K562 (cell line): ENCODE data around the gene PSMB2. TPM values are rescaled to one million over a fixed set of nuclear protein-coding genes. Genes with fewer than 3 reads are reported as not detected.

Source experiments
- ATAC-seq: fragments of 200-7000 bp; cut with Tn5 transposase; 3 replicates; pipeline ENCODE4 v1.9.1; 2020; ENCODE audit warnings: moderate library complexity
- BruUV-seq: library from RNA; stranded (reverse); fragments of 400-500 nt; replicated peaks from 2 replicates; lab custom pipeline; 2021; lab: Mats Ljungman, UMichigan
- CTCF ChIA-PET: fragments of 300-600 bp; formaldehyde crosslinking; extraction: SDS; loops from one replicate; lab custom pipeline; 2021; ENCODE audit warnings: low intra/inter-chr PET ratio; lab: Yijun Ruan, JAX
- POLR2A ChIA-PET: fragments of 300-600, 350-650 bp; sonication (Branson Sonifier 250); formaldehyde crosslinking; extraction: SDS; loops from one replicate; lab custom pipeline; 2021; ENCODE audit warnings: antibody characterized with exemption, inconsistent platforms; lab: Yijun Ruan, JAX
- DNase-seq, 4 experiments: peaks; one replicate each; pipeline versions ENCODE4 v3.0.0 to v3.0.0-alpha.2; 2011 to 2018; ENCODE audit warnings: low spot score in 3 of 4, mixed read lengths in 3 of 4; ENCODE audit errors: extremely low read depth in 1 of 4
- FAIRE-seq: peaks from 2 replicates; lab custom pipeline; 2011; peaks lifted over from hg19 to GRCh38; lab: Jason Lieb, UNC
- H2AFZ ChIP-seq: 2 replicates; pipeline ENCODE4 v1.6.0; 2011; ENCODE audit warnings: low read depth, low read length, control low read depth, inconsistent platforms
- H3K27ac ChIP-seq: fragments of 200-600 bp; 3 replicates; pipeline ENCODE4 v1.8.0; 2011; ENCODE audit warnings: low read depth, mild to moderate bottlenecking, control low read depth, inconsistent platforms, low read length, moderate library complexity, mixed read lengths; ENCODE audit errors: extremely low read depth
- H3K27me3 ChIP-seq, 2 experiments: fragments of 300-600 bp in 1 of 2; 2 replicates in 1 of 2; 3 replicates in 1 of 2; pipeline versions ENCODE4 v1.6.0 to v1.8.0; 2011; ENCODE audit warnings: inconsistent platforms in 2 of 2, low read length in 2 of 2, mild to moderate bottlenecking in 1 of 2, mixed read lengths in 1 of 2, moderate library complexity in 1 of 2; ENCODE audit not compliant: control insufficient read depth in 2 of 2, insufficient read depth in 2 of 2
- H3K36me3 ChIP-seq: fragments of 300-600 bp; 3 replicates; pipeline ENCODE4 v1.8.0; 2011; ENCODE audit warnings: mild to moderate bottlenecking, low read length, inconsistent platforms; ENCODE audit not compliant: control insufficient read depth, insufficient read depth
- H3K4me1 ChIP-seq, 2 experiments: fragments of 200-600 bp in 1 of 2; replicated peaks in 1 of 2; 2 replicates in 1 of 2; 3 replicates in 1 of 2; pipeline versions ENCODE4 v1.5.1 to v1.8.0; 2011; ENCODE audit warnings: inconsistent platforms in 2 of 2, low read length in 2 of 2, mild to moderate bottlenecking in 1 of 2, mixed read lengths in 1 of 2, moderate library complexity in 1 of 2; ENCODE audit not compliant: control insufficient read depth in 2 of 2, insufficient read depth in 2 of 2
- H3K4me2 ChIP-seq: 2 replicates; pipeline ENCODE4 v1.6.1; 2011; ENCODE audit warnings: low read length, control low read depth, inconsistent platforms, mixed read lengths; ENCODE audit not compliant: insufficient read depth
- H3K4me3 ChIP-seq: fragments of 200-600 bp; sonication (generic), shearing (Covaris generic); 2 replicates; pipeline ENCODE4 v1.5.1; 2016; ENCODE audit warnings: control low read depth, inconsistent platforms
- H3K79me2 ChIP-seq: fragments of 200-600 bp; 3 replicates; pipeline ENCODE4 v1.8.0; 2011; ENCODE audit warnings: low read length, inconsistent platforms; ENCODE audit not compliant: control insufficient read depth, insufficient read depth
- H3K9ac ChIP-seq, 2 experiments: 2 replicates each; pipeline versions ENCODE4 v1.6.0 to v1.6.1; 2011; ENCODE audit warnings: low read depth in 2 of 2, low read length in 2 of 2, control low read depth in 1 of 2, inconsistent platforms in 1 of 2, mild to moderate bottlenecking in 1 of 2, mixed read lengths in 1 of 2; ENCODE audit not compliant: insufficient read depth in 1 of 2
- H3K9me1 ChIP-seq: one replicate; pipeline ENCODE4 v1.6.0; 2011; ENCODE audit warnings: inconsistent platforms, mild to moderate bottlenecking, low read length, moderate library complexity; ENCODE audit not compliant: control insufficient read depth, insufficient read depth
- H3K9me3 ChIP-seq: replicated peaks from 2 replicates; pipeline ENCODE4 v1.5.1; 2011; ENCODE audit warnings: low read depth, low read length, inconsistent platforms; ENCODE audit not compliant: control insufficient read depth, insufficient read depth
- H4K20me1 ChIP-seq: replicated peaks from 2 replicates; pipeline ENCODE4 v1.6.1; 2011; ENCODE audit warnings: low read length, inconsistent platforms, mixed read lengths; ENCODE audit not compliant: control insufficient read depth, insufficient read depth
- HNRNPL ChIP-seq: fragments of 200-400 bp; formaldehyde crosslinking; IDR thresholded peaks from 2 replicates; pipeline ENCODE4 v1.6.1; 2017; ENCODE audit warnings: low read depth, mild to moderate bottlenecking, low read length
- ILF3 ChIP-seq: fragments of 450-650 bp; IDR thresholded peaks from 2 replicates; pipeline ENCODE4 v1.6.1; 2018; ENCODE audit warnings: antibody characterized with exemption, mild to moderate bottlenecking, moderate library complexity, borderline replicate concordance
- MEF2A ChIP-seq: IDR thresholded peaks from 2 replicates; pipeline ENCODE4 v1.6.1; 2011; ENCODE audit warnings: low read depth, mild to moderate bottlenecking, low read length, moderate library complexity; ENCODE audit not compliant: control insufficient read depth
- MEF2D ChIP-seq: conservative IDR thresholded peaks from 2 replicates; pipeline ENCODE4 v1.6.1; 2016; ENCODE audit warnings: low read depth, missing genetic modification characterization, missing compliant biosample characterization
- POLR2AphosphoS5 ChIP-seq: IDR thresholded peaks from 2 replicates; pipeline ENCODE4 v1.6.1; 2011; ENCODE audit warnings: mild to moderate bottlenecking, low read depth, low read length, moderate library complexity; ENCODE audit not compliant: control insufficient read depth, insufficient read depth
- THRAP3 ChIP-seq: fragments of 450-650 bp; IDR thresholded peaks from 2 replicates; pipeline ENCODE4 v1.6.1; 2016; ENCODE audit warnings: mild to moderate bottlenecking, inconsistent platforms, borderline replicate concordance
- ZFP1 ChIP-seq: fragments of 450-650 bp; formaldehyde crosslinking; IDR thresholded peaks from 2 replicates; pipeline ENCODE4 v1.4.0; 2020; ENCODE audit warnings: mild to moderate bottlenecking, mixed read lengths
- ZKSCAN1 ChIP-seq: fragments of 150-350 bp; IDR thresholded peaks from 2 replicates; pipeline ENCODE4 v1.6.1; 2016; ENCODE audit warnings: low read depth, low read length
- ZMIZ1 ChIP-seq, 2 experiments: fragments of 150-350 bp in 1 of 2; IDR thresholded peaks; 2 replicates each; pipeline ENCODE4 v1.6.1; 2012 to 2016; ENCODE audit warnings: low read depth in 2 of 2, low read length in 2 of 2, mild to moderate bottlenecking in 1 of 2, moderate library complexity in 1 of 2
- ZNF143 ChIP-seq: sonication (generic); formaldehyde crosslinking; IDR thresholded peaks from 2 replicates; pipeline ENCODE4 v1.9.0; 2022; ENCODE audit warnings: mild to moderate bottlenecking, missing genetic modification reagents
- WGBS: fragments of 100-300 bp; shearing (Covaris generic); methylation state at CpG from one replicate; pipeline ENCODE4 v1.1.6; 2016; ENCODE audit warnings: low coverage, mixed read lengths; ENCODE audit not compliant: insufficient coverage; ENCODE audit errors: missing lambda C conversion rate; 5-methylcytosine and 5-hydroxymethylcytosine counted together
- in situ Hi-C: fragments of 300-500 bp; cut with MboI; formaldehyde crosslinking; loops from 4 replicates; pipeline ENCODE4 v1.15.0; 2018; ENCODE audit warnings: inconsistent platforms, mixed read lengths
- intact Hi-C: fragments of 100-400 bp; cut with micrococcal nuclease; formaldehyde crosslinking; loops from 2 replicates; pipeline ENCODE4 v1.14.2; 2022
- polyA plus RNA-seq, 8 experiments: library from polyadenylated mRNA; depleted of rRNA in 4 of 8; stranded (reverse) in 5 of 8; unstranded in 3 of 8; fragments of >200 nt; fragmentation: Nextera tagmentation in 2 of 8; fragmentation: Illumina TruSeq in 1 of 8; extraction: Ambion mirVana in 2 of 8; extraction: Trizol in 1 of 8; gene quantifications; 2 replicates each; pipeline versions ENCODE4 v1.2.1 to v1.2.3, GENCODE V29; 2011 to 2014; ENCODE audit warnings: inconsistent platforms in 1 of 8, missing spikeins in 1 of 8
- total RNA-seq, 7 experiments: library from RNA; depleted of rRNA in 6 of 7; stranded (reverse); fragments of >200 nt in 6 of 7; fragmentation: Illumina TruSeq in 2 of 7; extraction: Trizol in 2 of 7; gene quantifications; 2 replicates each; pipeline versions ENCODE4 v1.2.1 to v1.2.3, GENCODE V29; 2011 to 2021; ENCODE audit warnings: low replicate concordance in 1 of 7
- TF ChIP-seq, protein P1 (sequence below): fragments of 250-450 bp; sonication (Bioruptor Pico); IDR thresholded peaks from 2 replicates; pipeline ENCODE4 v1.8.0; 2021; ENCODE audit warnings: moderate library complexity, mild to moderate bottlenecking, inconsistent platforms
- TF ChIP-seq, protein P2 (sequence below), 2 experiments: fragments of 450-650 bp; IDR thresholded peaks; 2 replicates each; pipeline ENCODE4 v1.6.1; 2016
- TF ChIP-seq, protein P3 (sequence below): fragments of 450-650 bp; formaldehyde crosslinking; IDR thresholded peaks from 2 replicates; pipeline ENCODE4 v1.4.0; 2022; ENCODE audit warnings: missing genetic modification characterization
- TF ChIP-seq, protein P4 (sequence below): IDR thresholded peaks from 2 replicates; pipeline ENCODE4 v1.6.1; 2011; ENCODE audit not compliant: insufficient read length; ENCODE audit errors: extremely low read depth

Gene PSMB2
- total and polyA plus RNA-seq, 9 of the 15 experiments (the other 6 are each of a cell fraction or from before 2014, with no cell fraction given) = 71.7 to 543 (median 165) TPM

GRCh38 chr1:35580949-35581388 lies 60.4 kb downstream of the PSMB2 start:
- WGBS = 19% methylated on average over 4 of the region's 4 CpGs
- Histone ChIP-seq H3K27me3 (no peaks in the 10 kb centered on the region), H4K20me1 (no peaks in the 10 kb centered on the region), H3K79me2 (no peaks in the 10 kb centered on the region), H3K36me3 (no peaks in the 10 kb centered on the region), H3K9me1 (no peaks in the 10 kb centered on the region), H3K27ac (no peak overlapping the region), H3K9ac (no peak overlapping the region), H3K4me2 (no peak overlapping the region), H2AFZ (no peak overlapping the region), H3K9me3 (no peaks in the 10 kb centered on the region), H3K4me1 (peaks cover 6 to 23% of the 10 kb centered on the region in 2 experiments), H3K4me3 (no peak overlapping the region)
- DNase-seq = no peak
- BruUV-seq = no TSS peak
- in situ Hi-C loops (no loop called here), intact Hi-C loops (no loop called here)
- ChIA-PET CTCF (no interaction called here), POLR2A (interaction anchor here (0.7 to 1.8 kb wide), 4 partner anchors 9 to 196 kb away, joined by 3 to 6 read pairs (median 3); no protein-coding TSS in a partner anchor)
- no peak for ATAC-seq
- no peak for FAIRE-seq
- TF ChIP-seq, protein P1, sequence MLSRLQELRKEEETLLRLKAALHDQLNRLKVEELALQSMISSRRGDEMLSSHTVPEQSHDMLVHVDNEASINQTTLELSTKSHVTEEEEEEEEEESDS (CRISPR knock-in tag) = peak; percentile 56
- TF ChIP-seq, protein P2, sequence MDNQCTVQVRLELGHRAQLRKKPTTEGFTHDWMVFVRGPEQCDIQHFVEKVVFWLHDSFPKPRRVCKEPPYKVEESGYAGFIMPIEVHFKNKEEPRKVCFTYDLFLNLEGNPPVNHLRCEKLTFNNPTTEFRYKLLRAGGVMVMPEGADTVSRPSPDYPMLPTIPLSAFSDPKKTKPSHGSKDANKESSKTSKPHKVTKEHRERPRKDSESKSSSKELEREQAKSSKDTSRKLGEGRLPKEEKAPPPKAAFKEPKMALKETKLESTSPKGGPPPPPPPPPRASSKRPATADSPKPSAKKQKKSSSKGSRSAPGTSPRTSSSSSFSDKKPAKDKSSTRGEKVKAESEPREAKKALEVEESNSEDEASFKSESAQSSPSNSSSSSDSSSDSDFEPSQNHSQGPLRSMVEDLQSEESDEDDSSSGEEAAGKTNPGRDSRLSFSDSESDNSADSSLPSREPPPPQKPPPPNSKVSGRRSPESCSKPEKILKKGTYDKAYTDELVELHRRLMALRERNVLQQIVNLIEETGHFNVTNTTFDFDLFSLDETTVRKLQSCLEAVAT (IDR thresholded peaks at IDR 0.05) = no peak
- TF ChIP-seq ZFP1 (no peak), ZNF143 (CRISPR knock-in tag) (no peak), ZKSCAN1 (no peak), POLR2AphosphoS5 (peak; percentile 65), MEF2D (0 out of 2 replicates have a peak, but pooled peaks have one; percentile 21), ILF3 (peak; percentile 85), ZMIZ1 (IDR thresholded peaks at IDR 0.05; ENCODE audit: low read depth in 2 of 2, low read length in 2 of 2) (peak in 1 of 2 experiments; percentile 45; a peak in 1 of 4 replicates), MEF2A (peak; percentile 73), THRAP3 (no peak), HNRNPL (no peak)
- TF ChIP-seq, protein P3, sequence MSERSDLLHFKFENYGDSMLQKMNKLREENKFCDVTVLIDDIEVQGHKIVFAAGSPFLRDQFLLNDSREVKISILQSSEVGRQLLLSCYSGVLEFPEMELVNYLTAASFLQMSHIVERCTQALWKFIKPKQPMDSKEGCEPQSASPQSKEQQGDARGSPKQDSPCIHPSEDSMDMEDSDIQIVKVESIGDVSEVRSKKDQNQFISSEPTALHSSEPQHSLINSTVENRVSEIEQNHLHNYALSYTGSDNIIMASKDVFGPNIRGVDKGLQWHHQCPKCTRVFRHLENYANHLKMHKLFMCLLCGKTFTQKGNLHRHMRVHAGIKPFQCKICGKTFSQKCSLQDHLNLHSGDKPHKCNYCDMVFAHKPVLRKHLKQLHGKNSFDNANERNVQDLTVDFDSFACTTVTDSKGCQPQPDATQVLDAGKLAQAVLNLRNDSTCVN (CRISPR knock-in tag) = no peak
- TF ChIP-seq, protein P4, sequence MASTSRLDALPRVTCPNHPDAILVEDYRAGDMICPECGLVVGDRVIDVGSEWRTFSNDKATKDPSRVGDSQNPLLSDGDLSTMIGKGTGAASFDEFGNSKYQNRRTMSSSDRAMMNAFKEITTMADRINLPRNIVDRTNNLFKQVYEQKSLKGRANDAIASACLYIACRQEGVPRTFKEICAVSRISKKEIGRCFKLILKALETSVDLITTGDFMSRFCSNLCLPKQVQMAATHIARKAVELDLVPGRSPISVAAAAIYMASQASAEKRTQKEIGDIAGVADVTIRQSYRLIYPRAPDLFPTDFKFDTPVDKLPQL = peak; percentile 26
